HEK293 (cell line): ENCODE data around the gene CIB4.

Experiments
- CTCF ChIA-PET: fragments of 350-600 bp; formaldehyde crosslinking; extraction: SDS; loops from one replicate; lab custom pipeline; 2021; ENCODE audit warnings: antibody characterized with exemption; lab: Yijun Ruan, JAX
- POLR2A ChIA-PET: fragments of 300-600 bp; formaldehyde crosslinking; extraction: SDS; loops from one replicate; lab custom pipeline; 2020; ENCODE audit warnings: antibody characterized with exemption, inconsistent platforms; lab: Yijun Ruan, JAX
- H3K27ac ChIP-seq: fragments of 200-500 bp; sonication (Bioruptor generic); 2 replicates; pipeline ENCODE4 v1.5.1; 2014; ENCODE audit warnings: low read depth, low read length, control low read depth, inconsistent platforms; ENCODE audit errors: extremely low read depth
- H3K36me3 ChIP-seq, 2 experiments: fragments of 200-500 bp in 1 of 2; sonication (Bioruptor generic) in 1 of 2; 1 replicate in 1 of 2; 2 replicates in 1 of 2; pipeline ENCODE4 v1.5.1; 2014 to 2017; ENCODE audit warnings: inconsistent platforms in 2 of 2, low read length in 2 of 2; ENCODE audit not compliant: control insufficient read depth in 2 of 2, insufficient read depth in 1 of 2
- H3K4me1 ChIP-seq: fragments of 200-500 bp; sonication (Bioruptor generic); 2 replicates; pipeline ENCODE4 v1.5.1; 2014; ENCODE audit warnings: mild to moderate bottlenecking, low read length, inconsistent platforms; ENCODE audit not compliant: control insufficient read depth, insufficient read depth
- H3K4me3 ChIP-seq: 2 replicates; pipeline ENCODE4 v1.5.1; 2011; ENCODE audit warnings: low read depth, mild to moderate bottlenecking, control low read depth, low read length, moderate library complexity
- H3K9me3 ChIP-seq: fragments of 200-500 bp; sonication (Bioruptor generic); 2 replicates; pipeline ENCODE4 v1.5.1; 2014; ENCODE audit warnings: low read depth, low read length, inconsistent platforms; ENCODE audit not compliant: control insufficient read depth, insufficient read depth
- EGR2 ChIP-seq: fragments of 450-650 bp; formaldehyde crosslinking; IDR thresholded peaks from 2 replicates; pipeline ENCODE4 v1.5.1; 2016; ENCODE audit warnings: low read depth, missing biosample characterization, missing genetic modification characterization
- GLIS1 ChIP-seq: fragments of 450-650 bp; formaldehyde crosslinking; IDR thresholded peaks from 2 replicates; pipeline ENCODE4 v1.5.1; 2016; ENCODE audit warnings: missing biosample characterization, missing genetic modification characterization
- HOXA7 ChIP-seq: sonication (generic); formaldehyde crosslinking; IDR thresholded peaks from 2 replicates; pipeline ENCODE4 v1.8.1; 2022; ENCODE audit warnings: missing genetic modification reagents, borderline replicate concordance
- KLF8 ChIP-seq: fragments of 450-650 bp; formaldehyde crosslinking; IDR thresholded peaks from 2 replicates; pipeline ENCODE4 v1.5.1; 2016; ENCODE audit warnings: missing biosample characterization, missing genetic modification characterization
- RBAK ChIP-seq: fragments of 450-650 bp; formaldehyde crosslinking; IDR thresholded peaks from 2 replicates; pipeline ENCODE4 v1.5.1; 2016; ENCODE audit warnings: missing biosample characterization, missing genetic modification characterization
- SP3 ChIP-seq: fragments of 450-650 bp; formaldehyde crosslinking; IDR thresholded peaks from 2 replicates; pipeline ENCODE4 v1.5.1; 2016; ENCODE audit warnings: missing biosample characterization, missing genetic modification characterization
- ZBTB17 ChIP-seq: fragments of 450-650 bp; formaldehyde crosslinking; IDR thresholded peaks from 2 replicates; pipeline ENCODE4 v1.5.1; 2016; ENCODE audit warnings: missing biosample characterization, missing genetic modification characterization
- ZFHX2 ChIP-seq: fragments of 450-650 bp; formaldehyde crosslinking; conservative IDR thresholded peaks from 2 replicates; pipeline ENCODE4 v1.5.1; 2016; ENCODE audit warnings: missing biosample characterization, missing genetic modification characterization
- ZNF112 ChIP-seq: fragments of 450-650 bp; formaldehyde crosslinking; IDR thresholded peaks from 2 replicates; pipeline ENCODE4 v1.5.0; 2017; ENCODE audit warnings: missing biosample characterization, missing genetic modification characterization
- ZNF121 ChIP-seq: fragments of 450-650 bp; formaldehyde crosslinking; IDR thresholded peaks from 2 replicates; pipeline ENCODE4 v1.5.1; 2016; ENCODE audit warnings: missing biosample characterization, missing genetic modification characterization
- ZNF2 ChIP-seq: fragments of 450-650 bp; formaldehyde crosslinking; IDR thresholded peaks from 2 replicates; pipeline ENCODE4 v1.5.1; 2016; ENCODE audit warnings: missing biosample characterization, missing genetic modification characterization
- ZNF404 ChIP-seq: fragments of 450-650 bp; formaldehyde crosslinking; IDR thresholded peaks from 2 replicates; pipeline ENCODE4 v1.5.1; 2017; ENCODE audit warnings: missing biosample characterization, missing genetic modification characterization
- ZNF501 ChIP-seq: fragments of 450-650 bp; formaldehyde crosslinking; IDR thresholded peaks from 2 replicates; pipeline ENCODE4 v1.5.1; 2016; ENCODE audit warnings: missing biosample characterization, missing genetic modification characterization
- ZNF514 ChIP-seq: fragments of 450-650 bp; formaldehyde crosslinking; IDR thresholded peaks from 2 replicates; pipeline ENCODE4 v1.5.1; 2016; ENCODE audit warnings: missing biosample characterization, missing genetic modification characterization
- ZNF654 ChIP-seq: fragments of 450-650 bp; formaldehyde crosslinking; IDR thresholded peaks from 2 replicates; pipeline ENCODE4 v1.5.1; 2016; ENCODE audit warnings: low read depth, missing biosample characterization, missing genetic modification characterization
- ZNF660 ChIP-seq: fragments of 450-650 bp; IDR thresholded peaks from 2 replicates; pipeline ENCODE4 v1.5.1; 2018; ENCODE audit warnings: missing biosample characterization, mild to moderate bottlenecking, missing genetic modification characterization
- TF ChIP-seq, protein P1 (sequence below): fragments of 450-650 bp; formaldehyde crosslinking; IDR thresholded peaks from 2 replicates; pipeline ENCODE4 v1.5.1; 2016; ENCODE audit warnings: missing biosample characterization, missing genetic modification characterization
- TF ChIP-seq, protein P2 (sequence below): fragments of 450-650 bp; formaldehyde crosslinking; IDR thresholded peaks from 2 replicates; pipeline ENCODE4 v1.5.1; 2016; ENCODE audit warnings: missing biosample characterization, missing genetic modification characterization
- TF ChIP-seq, protein P3 (sequence below): fragments of 450-650 bp; formaldehyde crosslinking; IDR thresholded peaks from 2 replicates; pipeline ENCODE4 v1.5.1; 2016; ENCODE audit warnings: missing biosample characterization, missing genetic modification characterization, borderline replicate concordance

Gene CIB4

DNA sequence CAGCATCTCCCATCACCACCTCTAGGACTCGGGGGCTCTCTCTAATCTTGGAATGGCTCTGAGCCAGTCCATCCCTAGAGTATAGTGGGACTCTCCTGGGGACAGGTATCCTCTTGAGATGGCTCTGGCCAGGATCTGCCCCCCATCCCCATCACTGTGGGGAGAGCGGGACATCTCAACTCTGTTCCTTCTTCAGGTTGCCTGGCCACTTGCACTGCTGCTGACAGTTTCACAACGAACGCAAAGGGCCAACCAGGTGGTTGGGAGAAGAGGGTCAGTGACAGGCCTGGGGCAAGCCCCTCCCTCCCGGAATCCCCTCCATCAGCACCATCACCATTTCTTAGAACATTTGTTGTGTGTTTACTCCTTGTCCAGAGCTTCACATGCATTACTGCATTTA lies 62.6 kb downstream of the CIB4 start:
- Histone ChIP-seq H3K4me3 (no peak overlapping the region), H3K27ac (no peak overlapping the region), H3K4me1 (no peaks in the 10 kb centered on the region)
- CTCF ChIA-PET, result interaction anchor here (0.5 to 5.1 kb wide), 53 partner anchors 8 to 783 kb away, joined by 3 to 42 read pairs (median 4); partner anchors contain the start of genes OTOF and SELENOI
- no peak for TF ChIP-seq ZNF404 (tag by site-specific recombination)
- no peak for TF ChIP-seq HOXA7
- TF ChIP-seq, protein P1, sequence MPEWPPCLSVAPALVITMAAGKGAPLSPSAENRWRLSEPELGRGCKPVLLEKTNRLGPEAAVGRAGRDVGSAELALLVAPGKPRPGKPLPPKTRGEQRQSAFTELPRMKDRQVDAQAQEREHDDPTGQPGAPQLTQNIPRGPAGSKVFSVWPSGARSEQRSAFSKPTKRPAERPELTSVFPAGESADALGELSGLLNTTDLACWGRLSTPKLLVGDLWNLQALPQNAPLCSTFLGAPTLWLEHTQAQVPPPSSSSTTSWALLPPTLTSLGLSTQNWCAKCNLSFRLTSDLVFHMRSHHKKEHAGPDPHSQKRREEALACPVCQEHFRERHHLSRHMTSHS (tag by site-specific recombination), result no peak
- TF ChIP-seq, all 188 proteins: peak for 0
- Histone ChIP-seq H3K36me3 (no peaks in the 10 kb centered on the region), H3K9me3 (no peaks in the 10 kb centered on the region)
- POLR2A ChIA-PET, result no interaction called here

DNA sequence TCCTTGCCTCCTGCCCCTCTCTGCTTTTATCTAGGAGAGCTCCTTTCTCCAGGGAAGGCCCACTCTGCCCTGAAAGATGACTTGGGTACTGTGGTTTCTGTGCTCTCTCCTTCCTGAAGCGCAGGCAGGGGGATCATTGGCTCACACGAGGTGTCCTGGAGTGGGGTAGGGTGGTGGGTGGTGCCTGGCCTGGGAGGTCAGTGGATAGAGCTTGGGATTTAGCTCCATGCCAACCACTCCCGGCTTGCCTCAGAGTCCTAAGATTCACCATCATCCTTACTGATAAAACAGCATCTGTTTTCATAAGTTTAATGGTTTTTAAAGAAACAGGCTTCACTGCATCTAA lies 63.1 kb downstream of the CIB4 start:
- POLR2A ChIA-PET, result no interaction called here
- no peaks in the 10 kb centered on the region for H3K9me3 ChIP-seq
- H3K27ac ChIP-seq, result no peak overlapping the region
- H3K36me3 ChIP-seq, result no peaks in the 10 kb centered on the region
- H3K4me3 ChIP-seq, result no peak overlapping the region
- H3K4me1 ChIP-seq, result no peaks in the 10 kb centered on the region
- TF ChIP-seq RBAK (no peak), ZNF514 (tag by site-specific recombination) (no peak), ZBTB17 (tag by site-specific recombination) (0 out of 2 replicates have a peak, but pooled peaks have one; percentile 9)
- TF ChIP-seq, all 188 proteins: peak for 1
- CTCF ChIA-PET, result interaction anchor here (0.5 to 5.1 kb wide), 66 partner anchors 8 to 782 kb away, joined by 3 to 42 read pairs (median 4); partner anchors contain the start of genes OTOF and SELENOI

DNA sequence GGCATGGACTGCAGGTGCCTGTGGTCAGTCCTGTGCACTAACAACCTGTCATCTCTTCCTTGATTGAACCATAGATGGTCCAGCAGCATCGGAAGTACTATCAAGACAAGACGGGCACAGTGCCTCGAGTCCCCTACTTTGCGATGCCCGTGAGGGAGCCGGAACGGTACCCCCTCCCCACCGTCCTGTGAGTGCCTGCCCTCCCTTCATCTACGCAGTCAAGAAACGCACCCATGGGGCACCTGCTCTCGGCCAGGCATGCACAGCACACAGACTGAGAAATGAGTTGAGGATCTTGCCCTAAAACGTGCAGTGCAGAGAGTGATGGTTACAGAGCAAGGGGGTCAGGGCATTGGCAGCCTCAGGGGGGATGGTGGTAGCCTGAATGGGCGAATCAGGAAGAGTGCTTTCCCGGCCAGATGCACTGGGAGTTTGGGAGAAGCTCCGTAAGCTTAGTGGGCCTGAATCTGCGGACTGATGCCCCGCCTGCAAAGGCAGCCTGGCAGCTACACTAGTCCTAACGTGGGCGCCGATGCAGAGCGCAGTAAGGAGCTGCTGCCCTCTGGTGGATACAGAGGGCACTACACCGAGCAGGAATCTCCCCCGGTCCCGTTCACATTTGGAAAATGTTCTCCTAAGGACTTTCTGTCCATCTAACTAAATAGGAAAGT lies 63.6 kb downstream of the CIB4 start:
- POLR2A ChIA-PET, result no interaction called here
- H3K36me3 ChIP-seq, result no peaks in the 10 kb centered on the region
- no peak overlapping the region for H3K4me3 ChIP-seq
- CTCF ChIA-PET, result interaction anchor here (0.5 to 5.1 kb wide), 72 partner anchors 9 to 910 kb away, joined by 3 to 42 read pairs (median 4); partner anchors contain the start of genes OTOF and SELENOI
- H3K27ac ChIP-seq, result no peak overlapping the region
- TF ChIP-seq EGR2 (tag by site-specific recombination) (0 out of 2 replicates have a peak, but pooled peaks have one; percentile 20), ZFHX2 (tag by site-specific recombination) (peak; percentile 69), SP3 (tag by site-specific recombination) (0 out of 2 replicates have a peak, but pooled peaks have one; percentile 15), ZNF2 (peak; percentile 69; the same call in 1 of the 2 replicates), GLIS1 (tag by site-specific recombination) (0 out of 2 replicates have a peak, but pooled peaks have one; percentile 7), ZNF660 (tag by site-specific recombination) (peak; percentile 93), KLF8 (tag by site-specific recombination) (no peak), ZNF501 (tag by site-specific recombination) (peak; percentile 99), ZBTB17 (tag by site-specific recombination) (peak; percentile 80), ZNF112 (tag by site-specific recombination) (no peak), ZNF121 (tag by site-specific recombination) (peak; percentile 24; the same call in 1 of the 2 replicates), ZNF654 (tag by site-specific recombination) (peak; percentile 63)
- TF ChIP-seq, protein P2, sequence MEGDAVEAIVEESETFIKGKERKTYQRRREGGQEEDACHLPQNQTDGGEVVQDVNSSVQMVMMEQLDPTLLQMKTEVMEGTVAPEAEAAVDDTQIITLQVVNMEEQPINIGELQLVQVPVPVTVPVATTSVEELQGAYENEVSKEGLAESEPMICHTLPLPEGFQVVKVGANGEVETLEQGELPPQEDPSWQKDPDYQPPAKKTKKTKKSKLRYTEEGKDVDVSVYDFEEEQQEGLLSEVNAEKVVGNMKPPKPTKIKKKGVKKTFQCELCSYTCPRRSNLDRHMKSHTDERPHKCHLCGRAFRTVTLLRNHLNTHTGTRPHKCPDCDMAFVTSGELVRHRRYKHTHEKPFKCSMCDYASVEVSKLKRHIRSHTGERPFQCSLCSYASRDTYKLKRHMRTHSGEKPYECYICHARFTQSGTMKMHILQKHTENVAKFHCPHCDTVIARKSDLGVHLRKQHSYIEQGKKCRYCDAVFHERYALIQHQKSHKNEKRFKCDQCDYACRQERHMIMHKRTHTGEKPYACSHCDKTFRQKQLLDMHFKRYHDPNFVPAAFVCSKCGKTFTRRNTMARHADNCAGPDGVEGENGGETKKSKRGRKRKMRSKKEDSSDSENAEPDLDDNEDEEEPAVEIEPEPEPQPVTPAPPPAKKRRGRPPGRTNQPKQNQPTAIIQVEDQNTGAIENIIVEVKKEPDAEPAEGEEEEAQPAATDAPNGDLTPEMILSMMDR (tag by site-specific recombination), result peak; percentile 86
- TF ChIP-seq, protein P3, sequence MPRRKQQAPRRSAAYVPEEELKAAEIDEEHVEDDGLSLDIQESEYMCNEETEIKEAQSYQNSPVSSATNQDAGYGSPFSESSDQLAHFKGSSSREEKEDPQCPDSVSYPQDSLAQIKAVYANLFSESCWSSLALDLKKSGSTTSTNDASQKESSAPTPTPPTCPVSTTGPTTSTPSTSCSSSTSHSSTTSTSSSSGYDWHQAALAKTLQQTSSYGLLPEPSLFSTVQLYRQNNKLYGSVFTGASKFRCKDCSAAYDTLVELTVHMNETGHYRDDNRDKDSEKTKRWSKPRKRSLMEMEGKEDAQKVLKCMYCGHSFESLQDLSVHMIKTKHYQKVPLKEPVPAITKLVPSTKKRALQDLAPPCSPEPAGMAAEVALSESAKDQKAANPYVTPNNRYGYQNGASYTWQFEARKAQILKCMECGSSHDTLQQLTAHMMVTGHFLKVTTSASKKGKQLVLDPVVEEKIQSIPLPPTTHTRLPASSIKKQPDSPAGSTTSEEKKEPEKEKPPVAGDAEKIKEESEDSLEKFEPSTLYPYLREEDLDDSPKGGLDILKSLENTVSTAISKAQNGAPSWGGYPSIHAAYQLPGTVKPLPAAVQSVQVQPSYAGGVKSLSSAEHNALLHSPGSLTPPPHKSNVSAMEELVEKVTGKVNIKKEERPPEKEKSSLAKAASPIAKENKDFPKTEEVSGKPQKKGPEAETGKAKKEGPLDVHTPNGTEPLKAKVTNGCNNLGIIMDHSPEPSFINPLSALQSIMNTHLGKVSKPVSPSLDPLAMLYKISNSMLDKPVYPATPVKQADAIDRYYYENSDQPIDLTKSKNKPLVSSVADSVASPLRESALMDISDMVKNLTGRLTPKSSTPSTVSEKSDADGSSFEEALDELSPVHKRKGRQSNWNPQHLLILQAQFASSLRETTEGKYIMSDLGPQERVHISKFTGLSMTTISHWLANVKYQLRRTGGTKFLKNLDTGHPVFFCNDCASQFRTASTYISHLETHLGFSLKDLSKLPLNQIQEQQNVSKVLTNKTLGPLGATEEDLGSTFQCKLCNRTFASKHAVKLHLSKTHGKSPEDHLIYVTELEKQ (tag by site-specific recombination), result no peak
- H3K4me1 ChIP-seq, result no peaks in the 10 kb centered on the region
- no peaks in the 10 kb centered on the region for H3K9me3 ChIP-seq
